Common myeloid progenitor, CD34-positive (primary cell): ENCODE data around the gene ARHGAP44.
A peak's percentile ranks its signal among the peaks of the same experiment; 100 is the strongest.

Experiments used
- CTCF ChIA-PET: fragments of 350-600 bp; sonication (Branson Sonifier 250); formaldehyde crosslinking; loops from one replicate; lab custom pipeline; 2021; ENCODE audit warnings: antibody characterized with exemption; lab: Charles Lee
- POLR2A ChIA-PET: fragments of 350-600 bp; sonication (Branson Sonifier 250); formaldehyde crosslinking; loops from one replicate; lab custom pipeline; 2021; ENCODE audit warnings: antibody characterized with exemption; lab: Charles Lee
- DNase-seq, 3 donors: peaks; one replicate each; pipeline versions ENCODE4 v3.0.0 to v3.0.0-alpha.2; 2013
- H3K27ac ChIP-seq, 2 experiments: 1 replicate in 1 of 2; 2 replicates in 1 of 2; pipeline ENCODE4 v1.7.0; 2013; ENCODE audit warnings: inconsistent platforms in 2 of 2, low read length in 2 of 2, mild to moderate bottlenecking in 2 of 2, low read depth in 1 of 2, moderate library complexity in 1 of 2; ENCODE audit not compliant: severe bottlenecking in 2 of 2, insufficient read depth in 1 of 2, poor library complexity in 1 of 2
- H3K27me3 ChIP-seq, 5 experiments: replicated peaks in 2 of 5; 1 replicate in 3 of 5; 2 replicates in 2 of 5; pipeline versions ENCODE4 v1.6.1 to v1.7.0; 2013; ENCODE audit warnings: low read length in 4 of 5, mild to moderate bottlenecking in 2 of 5, moderate library complexity in 2 of 5, inconsistent platforms in 1 of 5; ENCODE audit not compliant: insufficient read depth in 5 of 5, control insufficient read depth in 4 of 5
- H3K36me3 ChIP-seq, 4 experiments: 1 replicate in 2 of 4; 2 replicates in 2 of 4; pipeline versions ENCODE4 v1.6.1 to v1.7.0; 2013; ENCODE audit warnings: low read length in 3 of 4, control low read depth in 1 of 4, mild to moderate bottlenecking in 1 of 4; ENCODE audit not compliant: control insufficient read depth in 4 of 4, insufficient read depth in 4 of 4
- H3K4me1 ChIP-seq, 4 experiments: 1 replicate in 3 of 4; 2 replicates in 1 of 4; pipeline versions ENCODE4 v1.6.1 to v1.7.1; 2013; ENCODE audit warnings: low read length in 3 of 4, mild to moderate bottlenecking in 3 of 4, control low read depth in 1 of 4, inconsistent platforms in 1 of 4, moderate library complexity in 1 of 4; ENCODE audit not compliant: control insufficient read depth in 4 of 4, insufficient read depth in 4 of 4; ENCODE audit errors: control extremely low read depth in 1 of 4
- H3K4me3 ChIP-seq, 7 experiments: 1 replicate in 4 of 7; 2 replicates in 3 of 7; pipeline versions ENCODE4 v1.5.1 to v1.7.0; 2013; ENCODE audit warnings: mild to moderate bottlenecking in 7 of 7, low read length in 6 of 7, moderate library complexity in 6 of 7, inconsistent platforms in 2 of 7, low read depth in 2 of 7, control low read depth in 1 of 7; ENCODE audit not compliant: insufficient read depth in 4 of 7, control insufficient read depth in 1 of 7; ENCODE audit errors: extremely low read depth in 1 of 7
- H3K9me3 ChIP-seq, 5 experiments: 1 replicate in 4 of 5; 2 replicates in 1 of 5; pipeline versions ENCODE4 v1.6.1 to v1.7.1; 2013; ENCODE audit warnings: low read length in 4 of 5, mild to moderate bottlenecking in 2 of 5, inconsistent platforms in 1 of 5, low read depth in 1 of 5, moderate library complexity in 1 of 5; ENCODE audit not compliant: control insufficient read depth in 4 of 5, insufficient read depth in 2 of 5; ENCODE audit errors: control extremely low read depth in 1 of 5
- WGBS: methylation state at CpG from one replicate; pipeline ENCODE4 v1.1.5; 2013; ENCODE audit not compliant: insufficient coverage; 5-methylcytosine and 5-hydroxymethylcytosine counted together

Gene ARHGAP44

DNA sequence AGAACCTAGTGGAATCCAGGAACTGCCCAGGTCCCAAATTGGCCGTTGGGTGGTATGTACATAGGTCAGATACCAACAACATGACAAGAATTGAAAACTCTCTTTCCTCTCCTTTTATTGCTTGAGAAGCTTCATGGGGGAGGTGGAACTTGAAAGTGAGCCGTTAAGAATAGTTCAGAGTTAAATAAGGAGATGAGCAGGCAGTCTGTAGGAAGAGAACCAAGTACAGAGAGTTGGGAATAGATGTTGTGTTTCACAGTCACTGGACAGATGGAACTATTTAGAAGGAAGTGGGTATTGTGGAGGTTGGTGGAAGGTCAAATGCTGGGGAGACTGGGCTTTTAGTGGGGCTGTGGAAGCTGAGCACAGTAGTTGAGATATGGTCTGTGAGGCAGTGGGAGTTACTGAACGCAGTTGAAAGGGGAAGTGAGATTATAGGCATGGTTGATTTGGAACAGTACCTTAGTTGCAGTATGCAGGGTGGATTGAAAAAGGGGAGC lies 26.4 kb downstream of the ARHGAP44 start:
- DNase-seq, result peak in 1 of 3 donors; percentile 2
- H3K4me1 ChIP-seq, result no peaks in the 10 kb centered on the region
- peaks cover 0 to 4% (median 0%) of the 10 kb centered on the region in 5 experiments for H3K9me3 ChIP-seq
- no peaks in the 10 kb centered on the region for H3K27me3 ChIP-seq
- WGBS, result 24% methylated on average over 2 of the region's 3 CpGs
- H3K4me3 ChIP-seq, result no peak overlapping the region
- H3K27ac ChIP-seq, result no peak overlapping the region
- H3K36me3 ChIP-seq, result no peaks in the 10 kb centered on the region
- POLR2A ChIA-PET, result no interaction called here
- CTCF ChIA-PET, result no interaction called here

DNA sequence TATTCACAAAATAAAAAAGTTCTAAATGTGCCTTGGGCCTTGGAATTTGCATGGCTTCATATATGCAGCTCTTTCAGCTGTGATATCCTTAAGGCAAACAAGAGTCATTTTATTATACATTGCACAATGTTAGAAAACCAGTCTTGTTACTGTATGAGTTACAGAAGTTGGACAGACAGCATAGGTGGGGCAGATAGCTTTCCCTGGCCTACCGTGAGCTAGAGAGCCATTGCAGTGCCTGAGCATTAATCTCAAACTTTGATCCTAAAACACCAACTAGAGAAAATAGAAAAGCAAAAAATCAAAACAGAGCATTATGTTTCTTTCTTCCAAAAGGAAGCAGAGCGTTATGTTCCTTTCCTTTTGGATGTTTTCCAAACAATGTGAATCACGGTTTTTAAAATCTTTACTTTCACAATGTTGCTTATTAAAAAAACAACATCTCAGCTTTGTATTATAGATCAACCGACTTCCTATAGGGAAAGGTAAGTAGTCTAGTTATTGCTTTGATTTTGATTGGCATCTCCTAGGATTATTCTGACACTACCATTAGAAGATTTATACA lies 32.2 kb downstream of the ARHGAP44 start:
- Histone ChIP-seq H3K4me1 (no peaks in the 10 kb centered on the region), H3K27ac (no peak overlapping the region), H3K36me3 (no peaks in the 10 kb centered on the region), H3K27me3 (no peaks in the 10 kb centered on the region), H3K9me3 (peaks cover 0 to 10% (median 0%) of the 10 kb centered on the region in 5 experiments), H3K4me3 (no peak overlapping the region)
- CTCF ChIA-PET, result no interaction called here
- POLR2A ChIA-PET, result no interaction called here
- DNase-seq, result no peak
- 100% methylated on average over 1 of the region's 4 CpGs for WGBS

DNA sequence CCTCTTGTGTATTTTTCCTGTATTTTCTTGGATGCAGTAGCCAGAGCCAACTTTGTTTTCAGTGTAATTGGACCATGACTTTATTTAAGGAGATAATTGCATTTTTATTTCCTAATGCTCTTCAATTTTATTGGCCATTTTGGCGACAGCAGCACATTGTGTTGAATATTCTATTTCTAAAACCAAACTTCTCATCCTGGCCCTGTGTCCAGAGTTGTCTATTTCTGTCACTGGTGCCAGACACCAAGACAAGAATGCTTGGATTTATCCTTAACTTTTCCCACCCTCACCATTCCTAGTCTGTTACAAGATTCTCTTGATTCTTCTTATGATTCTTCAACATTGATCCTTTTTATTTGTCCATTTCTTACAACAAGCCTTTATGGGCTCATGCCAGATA lies 37.1 kb downstream of the ARHGAP44 start:
- H3K36me3 ChIP-seq, result no peaks in the 10 kb centered on the region
- H3K4me3 ChIP-seq, result no peak overlapping the region
- no peaks in the 10 kb centered on the region for H3K27me3 ChIP-seq
- DNase-seq, result no peak
- H3K27ac ChIP-seq, result no peak overlapping the region
- ChIA-PET CTCF (no interaction called here), POLR2A (no interaction called here)
- WGBS, result 89% methylated on average over 1 of the region's 1 CpG
- peaks cover 0 to 19% (median 4%) of the 10 kb centered on the region in 5 experiments for H3K9me3 ChIP-seq
- no peaks in the 10 kb centered on the region for H3K4me1 ChIP-seq

DNA sequence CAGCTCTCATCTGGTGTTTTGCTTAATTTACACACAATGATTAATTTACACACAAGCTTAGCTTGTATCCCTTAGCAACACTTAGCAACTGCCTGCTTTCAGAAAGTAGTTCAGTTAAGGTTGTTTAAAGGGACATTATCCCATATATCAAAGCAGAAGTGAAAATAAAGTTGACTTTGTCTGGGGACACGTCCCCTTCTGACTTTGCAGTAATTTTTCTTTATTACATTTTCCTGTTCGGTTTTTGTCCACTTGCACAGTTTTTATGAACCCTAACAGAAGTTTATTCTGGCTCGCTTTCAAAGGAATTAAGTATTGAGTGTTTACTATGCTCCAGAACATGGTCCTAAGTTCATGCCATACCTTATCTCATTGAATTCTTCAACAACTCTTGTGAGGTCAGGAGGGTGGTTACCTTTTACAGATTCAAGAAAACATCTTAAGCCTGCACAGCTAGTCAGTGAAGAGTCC lies 41.5 kb downstream of the ARHGAP44 start:
- WGBS, result 71% methylated on average over 1 of the region's 3 CpGs
- POLR2A ChIA-PET, result no interaction called here
- no peak overlapping the region for H3K4me3 ChIP-seq

DNA sequence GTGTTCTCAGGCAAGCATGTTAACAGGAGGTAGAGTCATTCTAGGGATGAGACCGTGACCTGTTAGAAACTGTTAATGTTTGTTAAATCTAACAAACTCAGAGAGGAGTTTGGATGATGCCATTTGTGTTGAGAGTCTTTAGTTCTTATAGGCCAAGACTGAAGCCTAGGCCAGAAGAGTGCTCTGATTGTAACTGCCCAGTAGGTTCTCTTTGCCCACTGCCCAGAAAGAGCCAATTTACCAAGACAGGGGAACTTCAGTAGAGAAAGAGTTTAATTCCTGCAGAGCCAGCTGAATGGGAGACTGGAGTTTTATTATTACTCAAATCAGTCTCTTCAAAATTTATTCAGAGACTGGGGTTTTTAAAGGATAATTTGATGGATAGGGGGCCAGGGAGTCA lies 42.5 kb downstream of the ARHGAP44 start:
- Histone ChIP-seq H3K4me3 (no peak overlapping the region), H3K36me3 (no peaks in the 10 kb centered on the region), H3K4me1 (no peaks in the 10 kb centered on the region), H3K27ac (no peak overlapping the region), H3K9me3 (peaks cover 0 to 28% (median 14%) of the 10 kb centered on the region in 5 experiments), H3K27me3 (no peaks in the 10 kb centered on the region)
- DNase-seq, result no peak
- ChIA-PET CTCF (no interaction called here), POLR2A (interaction anchor here (0.6 kb wide), 1 partner anchor 14 kb away, joined by 4 read pairs; no protein-coding TSS in a partner anchor)
- WGBS, result no CpG with 5 or more reads among the region's 1 CpG

More for the DNA sequence above, 41.5 kb downstream of the ARHGAP44 start:
- CTCF ChIA-PET, result no interaction called here
- H3K36me3 ChIP-seq, result no peaks in the 10 kb centered on the region
- no peaks in the 10 kb centered on the region for H3K4me1 ChIP-seq
- H3K27ac ChIP-seq, result no peak overlapping the region
- no peaks in the 10 kb centered on the region for H3K27me3 ChIP-seq
- peaks cover 0 to 28% (median 14%) of the 10 kb centered on the region in 5 experiments for H3K9me3 ChIP-seq
- no peak for DNase-seq

DNA sequence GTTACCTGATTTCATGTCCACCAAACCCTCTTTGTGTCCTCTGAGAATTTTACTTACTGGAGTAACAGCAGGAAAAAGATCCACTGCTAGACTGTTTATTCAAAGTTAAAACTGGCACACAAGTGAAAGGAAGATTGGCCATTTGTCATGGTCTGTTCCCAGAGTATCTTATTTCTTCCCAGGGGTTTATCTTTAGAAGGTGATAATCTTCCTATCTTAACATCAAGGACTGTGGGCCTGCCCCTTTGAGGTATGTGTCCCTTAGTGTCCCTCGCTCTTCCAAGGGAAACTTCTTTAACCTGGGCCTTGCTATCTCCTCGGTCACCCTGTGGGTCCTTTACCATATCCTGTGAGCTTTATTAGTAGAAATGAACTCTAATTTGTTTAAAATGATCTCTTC lies 49.7 kb downstream of the ARHGAP44 start:
- Histone ChIP-seq H3K4me3 (no peak overlapping the region), H3K27me3 (no peaks in the 10 kb centered on the region), H3K9me3 (peaks cover 0 to 8% (median under 1%) of the 10 kb centered on the region in 5 experiments), H3K27ac (no peak overlapping the region), H3K36me3 (no peaks in the 10 kb centered on the region), H3K4me1 (no peaks in the 10 kb centered on the region)
- no CpG with 5 or more reads among the region's 2 CpGs for WGBS
- ChIA-PET POLR2A (no interaction called here), CTCF (no interaction called here)
- DNase-seq, result no peak

DNA sequence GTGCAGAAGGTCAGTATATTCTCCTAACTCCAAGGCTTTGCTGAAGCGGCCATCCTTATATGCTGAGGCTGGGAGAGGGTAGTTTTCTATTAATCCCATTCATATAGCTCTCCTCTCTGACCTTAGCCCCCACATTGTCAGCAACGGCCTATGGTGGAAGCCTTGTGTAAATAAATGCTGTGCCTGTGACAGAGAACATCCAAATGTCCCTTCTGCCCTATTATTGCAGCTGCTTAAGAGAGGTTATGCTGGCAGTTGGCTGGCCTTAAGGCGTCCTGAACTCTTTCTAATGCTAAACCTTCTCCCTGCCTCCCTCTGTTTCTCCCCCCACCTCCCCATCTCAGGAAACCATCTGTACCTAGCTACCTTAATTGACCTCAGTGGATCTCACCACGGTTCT lies 53.6 kb downstream of the ARHGAP44 start:
- Histone ChIP-seq H3K4me1 (no peaks in the 10 kb centered on the region), H3K9me3 (peaks cover 0 to 12% (median 0%) of the 10 kb centered on the region in 5 experiments), H3K27me3 (no peaks in the 10 kb centered on the region), H3K36me3 (no peaks in the 10 kb centered on the region), H3K27ac (no peak overlapping the region), H3K4me3 (no peak overlapping the region)
- CTCF ChIA-PET, result no interaction called here
- POLR2A ChIA-PET, result no interaction called here
- WGBS, result 100% methylated on average over 2 of the region's 4 CpGs
- DNase-seq, result no peak
